ENCODE results near the gene LYRM4. TPM values are rescaled to one million over a fixed set of nuclear protein-coding genes. Genes with fewer than 3 reads are reported as not detected.

Gene LYRM4
- total RNA-seq, 4 donors from 2014 or later: 8.4 to 20.1 (median 12.2) TPM

GRCh38 chr6:5181510-5182317, 79.0 kb downstream of the LYRM4 start:
- Histone ChIP-seq H3K4me1 (no peaks in the 10 kb centered on the region), H3K27ac (no peak overlapping the region), H3K4me3 (no peak overlapping the region), H3K27me3 (no peaks in the 10 kb centered on the region), H3K9me3 (no peaks in the 10 kb centered on the region), H3K36me3 (no peaks in the 10 kb centered on the region)
- intact Hi-C loops (cut with DNase I; ENCODE audit: low total_unique reads) (no loop called here), in situ Hi-C loops (cut with MboI; ENCODE audit: low sequenced_read_pairs in 4 of 4) (no loop called here)
- TF ChIP-seq POLR2A (IDR thresholded peaks at IDR 0.05): no peak
- TF ChIP-seq, protein P1, sequence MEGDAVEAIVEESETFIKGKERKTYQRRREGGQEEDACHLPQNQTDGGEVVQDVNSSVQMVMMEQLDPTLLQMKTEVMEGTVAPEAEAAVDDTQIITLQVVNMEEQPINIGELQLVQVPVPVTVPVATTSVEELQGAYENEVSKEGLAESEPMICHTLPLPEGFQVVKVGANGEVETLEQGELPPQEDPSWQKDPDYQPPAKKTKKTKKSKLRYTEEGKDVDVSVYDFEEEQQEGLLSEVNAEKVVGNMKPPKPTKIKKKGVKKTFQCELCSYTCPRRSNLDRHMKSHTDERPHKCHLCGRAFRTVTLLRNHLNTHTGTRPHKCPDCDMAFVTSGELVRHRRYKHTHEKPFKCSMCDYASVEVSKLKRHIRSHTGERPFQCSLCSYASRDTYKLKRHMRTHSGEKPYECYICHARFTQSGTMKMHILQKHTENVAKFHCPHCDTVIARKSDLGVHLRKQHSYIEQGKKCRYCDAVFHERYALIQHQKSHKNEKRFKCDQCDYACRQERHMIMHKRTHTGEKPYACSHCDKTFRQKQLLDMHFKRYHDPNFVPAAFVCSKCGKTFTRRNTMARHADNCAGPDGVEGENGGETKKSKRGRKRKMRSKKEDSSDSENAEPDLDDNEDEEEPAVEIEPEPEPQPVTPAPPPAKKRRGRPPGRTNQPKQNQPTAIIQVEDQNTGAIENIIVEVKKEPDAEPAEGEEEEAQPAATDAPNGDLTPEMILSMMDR (IDR thresholded peaks at IDR 0.05 in 4 of 5, conservative IDR thresholded peaks at IDR 0.05 in 1 of 5): no peak
- DNase-seq (no peak), ATAC-seq (no peak)

DNA sequence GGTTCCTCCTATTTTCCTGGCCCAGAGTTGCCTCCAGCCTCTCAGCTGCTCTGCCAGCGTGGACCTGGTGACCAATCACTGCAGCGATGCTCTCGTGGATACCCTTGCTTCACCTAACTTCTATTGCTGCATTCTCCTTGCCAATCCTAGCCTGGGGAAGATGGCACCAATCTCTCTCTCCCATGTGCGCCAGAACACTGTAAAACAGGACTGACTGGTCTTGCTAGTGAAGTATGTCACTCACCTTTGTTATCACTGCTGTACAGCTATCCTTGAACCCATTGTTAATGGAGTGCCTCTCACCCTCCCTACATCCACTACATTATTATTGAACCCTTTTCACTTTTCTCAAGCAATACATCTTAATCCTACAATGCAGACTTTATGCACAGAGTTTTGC, 80.1 kb downstream of the LYRM4 start:
- DNase-seq (no peak), ATAC-seq (no peak)
- Histone ChIP-seq H3K9me3 (no peaks in the 10 kb centered on the region), H3K27ac (no peak overlapping the region), H3K4me3 (no peak overlapping the region), H3K27me3 (no peaks in the 10 kb centered on the region), H3K36me3 (no peaks in the 10 kb centered on the region), H3K4me1 (no peaks in the 10 kb centered on the region)
- in situ Hi-C loops (cut with MboI; ENCODE audit: low sequenced_read_pairs in 4 of 4) (no loop called here), intact Hi-C loops (cut with DNase I; ENCODE audit: low total_unique reads) (no loop called here)
- TF ChIP-seq POLR2A (IDR thresholded peaks at IDR 0.05): no peak
- TF ChIP-seq, protein P1 (IDR thresholded peaks at IDR 0.05 in 4 of 5, conservative IDR thresholded peaks at IDR 0.05 in 1 of 5): no peak

- ATAC-seq (no peak), DNase-seq (no peak)
- intact Hi-C loops (cut with DNase I; ENCODE audit: low total_unique reads): no loop called here
- H3K4me3 ChIP-seq: no peak overlapping the region
- no peaks in the 10 kb centered on the region for H3K9me3 ChIP-seq
- peaks cover 0 to under 1% of the 10 kb centered on the region in 2 donors for H3K4me1 ChIP-seq
- no peak overlapping the region for H3K27ac ChIP-seq
- H3K27me3 ChIP-seq: no peaks in the 10 kb centered on the region
- TF ChIP-seq, protein P1 (IDR thresholded peaks at IDR 0.05 in 4 of 5, conservative IDR thresholded peaks at IDR 0.05 in 1 of 5): no peak
- no peak for TF ChIP-seq POLR2A (IDR thresholded peaks at IDR 0.05)
- H3K36me3 ChIP-seq: no peaks in the 10 kb centered on the region
- in situ Hi-C loops (cut with MboI; ENCODE audit: low sequenced_read_pairs in 4 of 4): no loop called here
Measured at GRCh38 chr6:5179917-5180316, 80.8 kb downstream of the LYRM4 start.

DNA sequence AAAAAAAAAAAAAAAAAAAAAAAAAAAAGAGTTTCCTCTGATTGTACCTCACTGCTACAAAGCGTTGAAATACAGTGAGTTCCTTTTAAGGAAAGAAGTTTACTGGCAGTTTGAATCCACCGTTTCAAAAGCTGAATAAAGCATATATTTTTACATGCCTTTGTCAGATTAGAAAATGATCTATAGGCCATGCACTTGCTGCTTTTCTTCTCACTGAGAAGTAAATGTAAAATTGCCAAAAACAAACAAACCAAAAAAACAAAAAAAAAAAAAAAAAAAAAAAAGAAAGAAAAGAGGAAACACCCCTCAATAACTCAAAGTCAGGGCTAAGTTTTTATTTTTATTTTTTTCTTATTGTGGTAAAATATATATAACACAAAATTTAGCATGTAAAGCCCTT, 81.9 kb downstream of the LYRM4 start:
- Histone ChIP-seq H3K27me3 (no peaks in the 10 kb centered on the region), H3K9me3 (no peaks in the 10 kb centered on the region), H3K4me3 (no peak overlapping the region), H3K27ac (no peak overlapping the region), H3K36me3 (no peaks in the 10 kb centered on the region), H3K4me1 (peaks cover 0 to 9% of the 10 kb centered on the region in 2 donors)
- in situ Hi-C loops (cut with MboI; ENCODE audit: low sequenced_read_pairs in 4 of 4) (no loop called here), intact Hi-C loops (cut with DNase I; ENCODE audit: low total_unique reads) (no loop called here)
- ATAC-seq (no peak), DNase-seq (no peak)
- TF ChIP-seq POLR2A (IDR thresholded peaks at IDR 0.05): no peak
- TF ChIP-seq, protein P1 (IDR thresholded peaks at IDR 0.05 in 4 of 5, conservative IDR thresholded peaks at IDR 0.05 in 1 of 5): no peak

All from gastrocnemius medialis (tissue), 4 donors.